Smooth muscle cell of the pulmonary artery (primary cell): ENCODE data around the gene BPTF. TPM values are rescaled to one million over a fixed set of nuclear protein-coding genes. Genes with fewer than 3 reads are reported as not detected.

Experiments
- total RNA-seq: library from RNA; depleted of rRNA; stranded (reverse); fragments of >200 nt; gene quantifications from 2 replicates; pipeline ENCODE4 v1.2.3, GENCODE V29; 2014

Gene BPTF, protein sequence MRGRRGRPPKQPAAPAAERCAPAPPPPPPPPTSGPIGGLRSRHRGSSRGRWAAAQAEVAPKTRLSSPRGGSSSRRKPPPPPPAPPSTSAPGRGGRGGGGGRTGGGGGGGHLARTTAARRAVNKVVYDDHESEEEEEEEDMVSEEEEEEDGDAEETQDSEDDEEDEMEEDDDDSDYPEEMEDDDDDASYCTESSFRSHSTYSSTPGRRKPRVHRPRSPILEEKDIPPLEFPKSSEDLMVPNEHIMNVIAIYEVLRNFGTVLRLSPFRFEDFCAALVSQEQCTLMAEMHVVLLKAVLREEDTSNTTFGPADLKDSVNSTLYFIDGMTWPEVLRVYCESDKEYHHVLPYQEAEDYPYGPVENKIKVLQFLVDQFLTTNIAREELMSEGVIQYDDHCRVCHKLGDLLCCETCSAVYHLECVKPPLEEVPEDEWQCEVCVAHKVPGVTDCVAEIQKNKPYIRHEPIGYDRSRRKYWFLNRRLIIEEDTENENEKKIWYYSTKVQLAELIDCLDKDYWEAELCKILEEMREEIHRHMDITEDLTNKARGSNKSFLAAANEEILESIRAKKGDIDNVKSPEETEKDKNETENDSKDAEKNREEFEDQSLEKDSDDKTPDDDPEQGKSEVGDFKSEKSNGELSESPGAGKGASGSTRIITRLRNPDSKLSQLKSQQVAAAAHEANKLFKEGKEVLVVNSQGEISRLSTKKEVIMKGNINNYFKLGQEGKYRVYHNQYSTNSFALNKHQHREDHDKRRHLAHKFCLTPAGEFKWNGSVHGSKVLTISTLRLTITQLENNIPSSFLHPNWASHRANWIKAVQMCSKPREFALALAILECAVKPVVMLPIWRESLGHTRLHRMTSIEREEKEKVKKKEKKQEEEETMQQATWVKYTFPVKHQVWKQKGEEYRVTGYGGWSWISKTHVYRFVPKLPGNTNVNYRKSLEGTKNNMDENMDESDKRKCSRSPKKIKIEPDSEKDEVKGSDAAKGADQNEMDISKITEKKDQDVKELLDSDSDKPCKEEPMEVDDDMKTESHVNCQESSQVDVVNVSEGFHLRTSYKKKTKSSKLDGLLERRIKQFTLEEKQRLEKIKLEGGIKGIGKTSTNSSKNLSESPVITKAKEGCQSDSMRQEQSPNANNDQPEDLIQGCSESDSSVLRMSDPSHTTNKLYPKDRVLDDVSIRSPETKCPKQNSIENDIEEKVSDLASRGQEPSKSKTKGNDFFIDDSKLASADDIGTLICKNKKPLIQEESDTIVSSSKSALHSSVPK (N-terminal part only)
- 41.4 and 49.5 TPM in 2 replicates for total RNA-seq

DNA sequence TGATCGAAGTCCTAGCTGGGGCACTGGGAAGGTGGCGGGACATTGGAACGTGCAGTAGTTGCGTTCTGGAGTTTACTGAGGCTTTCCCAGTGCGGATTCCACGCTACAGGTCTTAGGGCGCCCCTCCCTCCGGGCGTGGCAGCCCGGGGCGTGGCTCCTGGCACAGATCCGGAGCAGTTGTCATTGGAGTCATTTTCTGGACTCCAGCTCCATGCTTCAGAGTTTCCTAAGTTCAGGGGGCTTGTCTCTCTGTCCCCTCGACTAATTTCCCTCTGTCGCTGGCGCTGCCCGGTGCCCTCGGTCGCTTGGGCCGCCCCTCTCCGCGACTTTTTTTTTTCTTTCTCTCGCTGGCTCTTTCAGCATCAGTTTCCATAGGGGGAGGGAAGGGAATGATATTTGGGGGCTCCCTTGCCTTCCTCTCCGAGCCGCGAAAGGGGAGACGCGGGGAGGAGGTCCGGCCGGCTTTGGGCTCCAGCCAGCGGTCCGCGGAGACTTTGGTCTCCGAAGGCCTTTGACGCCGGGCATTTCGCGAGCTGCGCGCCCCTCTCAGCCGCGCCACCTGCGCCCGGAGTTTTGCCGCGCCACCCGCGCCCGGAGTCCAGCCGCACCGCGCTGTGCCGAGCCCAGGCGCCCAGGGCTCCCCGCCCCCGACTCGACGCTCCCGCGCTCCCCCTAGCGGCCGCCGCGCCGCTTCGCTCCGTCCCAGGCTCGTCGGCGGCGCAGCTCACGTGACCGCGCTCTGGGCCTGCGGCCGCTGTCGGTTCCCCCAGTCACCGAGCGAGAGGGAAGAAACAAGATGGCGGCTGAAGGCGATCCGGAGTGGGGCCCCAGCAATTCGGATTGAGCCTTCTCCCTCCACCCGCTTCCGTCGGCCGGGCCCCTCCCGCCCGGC is at the start of gene BPTF:
BPTF (plus strand) TSS at position 769 of the 892 bp plus-strand sequence. CDS start 222 bp downstream, outside the sequence.

DNA sequence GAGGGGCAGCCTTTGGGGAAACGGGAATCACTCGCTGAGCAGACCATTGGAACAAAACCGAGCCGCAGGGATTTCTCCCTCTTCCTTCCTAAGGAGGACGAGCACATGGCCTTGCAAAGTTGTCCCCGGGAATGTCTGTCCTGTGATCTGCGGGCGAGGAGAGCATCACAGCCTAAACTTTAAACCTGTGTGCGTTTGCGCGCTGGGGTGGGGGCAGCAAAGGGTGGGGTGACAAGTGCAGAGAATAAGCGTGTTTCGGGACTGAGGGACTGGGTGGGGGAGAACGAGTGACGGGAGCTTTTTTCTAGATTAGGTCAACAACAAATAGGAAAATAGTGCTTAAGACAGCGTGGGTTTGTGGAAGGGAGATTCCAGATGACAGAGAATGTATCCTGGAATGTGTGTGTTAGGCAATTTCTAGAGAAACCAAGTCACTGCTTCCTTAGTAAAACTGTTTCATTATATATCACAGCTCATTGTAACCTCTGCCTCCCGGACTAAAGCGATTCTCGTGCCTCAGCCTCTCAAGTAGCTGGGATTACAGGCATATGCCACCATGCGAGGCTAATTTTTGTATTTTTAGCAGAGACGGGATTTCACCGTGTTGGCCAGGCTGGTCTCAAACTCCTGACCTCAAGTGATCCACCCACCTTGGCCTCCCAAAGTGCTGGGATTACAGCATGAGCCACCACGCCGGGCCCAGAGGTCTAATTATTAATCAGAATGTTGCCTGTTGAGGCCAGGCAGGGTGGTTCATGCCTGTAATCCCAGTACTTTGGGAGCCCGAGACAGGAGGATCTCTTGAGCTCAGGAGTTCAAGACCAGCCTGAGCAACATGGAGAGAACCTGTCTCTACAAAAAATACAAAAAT is 171.2 kb downstream of the BPTF start, which contains the start of gene C17orf58:
C17orf58 (minus strand) TSS at position 169 of the 871 bp plus-strand sequence. CDS start 271 bp downstream, outside the sequence.

Other genes starting within 250 kb of the BPTF start
- gene NOL11, start 107.6 kb upstream of the BPTF start, total RNA-seq = 23.8 and 24.1 TPM in 2 replicates
- 8.2 and 11.7 TPM in 2 replicates for gene C17orf58, start 171.0 kb downstream of the BPTF start, total RNA-seq
- 49.2 and 56.0 TPM in 2 replicates for gene KPNA2, start 210.2 kb downstream of the BPTF start, total RNA-seq